ENCODE results near the gene FAF1.
"Not testable (repeated sequence)": the region's sequence is repeated elsewhere in the genome, so short reads cannot be mapped to it uniquely, and the experiment has no call there.

DNA sequence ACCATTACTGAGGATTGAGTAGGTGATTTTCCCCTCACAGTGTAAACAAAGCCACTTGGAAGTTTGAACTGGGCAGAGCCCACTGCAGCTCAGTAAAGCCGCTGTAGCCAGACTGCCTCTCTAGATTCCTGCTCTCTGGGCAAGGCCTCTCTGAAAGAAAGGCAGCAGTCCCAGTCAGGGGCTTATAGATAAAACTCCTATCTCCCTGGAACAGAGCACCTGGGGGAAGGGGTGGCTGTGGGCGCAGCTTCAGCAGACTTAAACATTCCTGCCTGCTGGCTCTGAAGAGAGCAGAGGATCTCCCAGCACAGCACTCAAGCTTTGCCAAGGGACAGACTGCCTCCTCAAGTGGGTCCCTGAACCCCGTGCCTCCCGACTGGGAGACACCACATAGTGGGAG lies 45.5 kb upstream of the FAF1 start:
- TF ChIP-seq EZH2 (IDR thresholded peaks at IDR 0.05; ENCODE audit: insufficient read depth, poor library complexity, severe bottlenecking); EZH2phosphoT487 (IDR thresholded peaks at IDR 0.05; ENCODE audit: insufficient read depth, low read depth): not testable (repeated sequence)

Measured in GM23248 (cell line).